GM18861 (cell line): ENCODE results near the gene PAK1IP1.
"Not testable (repeated sequence)": the region's sequence is repeated elsewhere in the genome, so short reads cannot be mapped to it uniquely, and the experiment has no call there.

Experiments
- ATAC-seq: cut with Tn5 transposase; IDR thresholded peaks from one replicate; pipeline ENCODE4 v1.9.1; 2021; ENCODE audit not compliant: unreplicated experiment

PAK1IP1 gene

GRCh38 chr6:10694302-10695085 lies at the start of gene PAK1IP1, which contains the start of gene C6orf52:
Gene PAK1IP1, plus strand, starts transcription at chr6:10694972. Its CDS starts 14 bp downstream, at chr6:10694986.
Gene C6orf52, minus strand, starts transcription at chr6:10694616. Its CDS starts 7,066 bp downstream, at chr6:10687550.
- peak; percentile 96 for ATAC-seq

- no peak for ATAC-seq
Observed at GRCh38 chr6:10655508-10656055, 39.2 kb upstream of the PAK1IP1 start.

GRCh38 chr6:10658910-10659698 lies 35.7 kb upstream of the PAK1IP1 start:
- no peak for ATAC-seq

GRCh38 chr6:10659699-10660348 lies 34.9 kb upstream of the PAK1IP1 start:
- no peak for ATAC-seq

- not testable (repeated sequence) for ATAC-seq
Observed at GRCh38 chr6:10660431-10661191, 34.2 kb upstream of the PAK1IP1 start.

- no peak for ATAC-seq
Observed at GRCh38 chr6:10662207-10662606, 32.6 kb upstream of the PAK1IP1 start.

- ATAC-seq, result no peak
Observed at GRCh38 chr6:10662742-10663141, 32.0 kb upstream of the PAK1IP1 start.

GRCh38 chr6:10665595-10665994 lies 29.2 kb upstream of the PAK1IP1 start:
- not testable (repeated sequence) for ATAC-seq

GRCh38 chr6:10668126-10668917 lies 26.4 kb upstream of the PAK1IP1 start:
- ATAC-seq, result no peak

- no peak for ATAC-seq
Observed at GRCh38 chr6:10676403-10676802, 18.4 kb upstream of the PAK1IP1 start.

GRCh38 chr6:10678456-10678855 lies 16.3 kb upstream of the PAK1IP1 start:
- no peak for ATAC-seq

GRCh38 chr6:10681795-10682194 lies 13.0 kb upstream of the PAK1IP1 start:
- no peak for ATAC-seq

GRCh38 chr6:10682355-10682988 lies 12.3 kb upstream of the PAK1IP1 start:
- ATAC-seq, result no peak

- no peak for ATAC-seq
Observed at GRCh38 chr6:10684618-10685017, 10.2 kb upstream of the PAK1IP1 start.

- no peak for ATAC-seq
Observed at GRCh38 chr6:10685092-10685915, 9.5 kb upstream of the PAK1IP1 start.

GRCh38 chr6:10686901-10687300 lies 7.9 kb upstream of the PAK1IP1 start:
- no peak for ATAC-seq

- ATAC-seq, result no peak
Observed at GRCh38 chr6:10687582-10687981, 7.2 kb upstream of the PAK1IP1 start.
